HG03575 (cell line): ENCODE measurements around the gene CEBPE.

Experiments
- ATAC-seq: cut with Tn5 transposase; IDR thresholded peaks from one replicate; pipeline ENCODE4 v1.9.1; 2021; ENCODE audit not compliant: unreplicated experiment, insufficient number of reproducible peaks, low FRiP score; ENCODE audit errors: extremely low read depth

Gene CEBPE

DNA sequence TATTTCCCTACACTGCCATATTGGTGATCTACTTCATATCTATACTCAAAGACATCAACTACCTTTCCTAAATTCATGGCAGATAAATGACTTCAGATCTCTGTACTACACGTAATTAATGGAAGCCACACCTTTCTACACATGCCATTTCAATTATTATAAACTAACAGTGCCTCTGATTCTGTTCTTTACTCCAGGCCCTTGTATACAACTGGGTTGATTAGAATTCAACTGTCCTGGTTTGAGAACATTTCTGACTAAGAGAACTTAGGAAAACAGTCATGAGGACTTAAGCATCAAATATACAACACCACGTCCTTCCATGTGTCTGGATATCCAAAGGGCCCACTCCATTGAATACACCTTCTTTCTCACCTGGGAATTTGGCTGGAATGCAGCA lies 26.0 kb downstream of the CEBPE start:
- no peak for ATAC-seq

DNA sequence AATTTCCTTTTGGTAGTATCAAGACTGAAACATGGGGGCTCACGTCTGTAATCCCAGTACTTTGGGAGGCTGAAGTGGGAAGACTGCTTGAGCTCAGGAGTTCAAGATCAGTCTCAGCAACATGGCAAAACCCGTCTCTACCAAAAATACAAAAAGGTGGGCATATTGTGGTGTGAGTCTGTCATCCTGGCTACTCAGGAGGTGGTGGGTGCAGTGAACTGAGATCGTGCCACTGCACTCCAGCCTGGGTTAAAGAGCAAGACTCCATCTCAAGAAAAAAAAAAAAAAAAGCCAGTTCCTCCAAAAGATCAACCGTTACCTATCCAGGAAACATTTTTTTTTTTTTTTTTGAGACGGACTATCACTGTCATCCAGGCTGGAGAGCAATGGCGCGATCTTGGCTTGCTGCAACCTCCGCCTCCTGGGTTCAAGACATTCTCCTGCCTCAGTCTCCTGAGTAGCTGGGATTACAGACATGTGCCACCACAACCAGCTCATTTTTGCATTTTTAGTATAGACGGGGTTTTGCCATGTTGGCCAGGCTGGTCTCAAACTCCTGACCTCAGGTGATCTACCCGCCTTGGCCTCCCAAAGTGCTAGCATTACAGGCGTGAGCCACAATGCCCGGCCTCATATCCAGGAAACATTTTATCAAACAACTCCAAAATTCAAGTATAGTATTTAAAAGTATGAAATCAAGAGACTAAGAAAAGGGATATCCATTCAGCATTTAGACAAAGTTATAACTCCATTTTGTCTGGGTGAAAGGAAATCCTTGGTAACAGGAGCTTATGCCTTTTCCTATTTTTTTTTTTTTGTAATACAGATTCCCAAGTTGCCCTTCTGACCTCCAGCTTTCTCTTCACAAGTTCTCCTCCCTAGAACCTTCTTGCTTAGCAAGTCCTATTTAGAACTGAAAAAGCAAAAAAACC lies 27.5 kb downstream of the CEBPE start:
- no peak for ATAC-seq

DNA sequence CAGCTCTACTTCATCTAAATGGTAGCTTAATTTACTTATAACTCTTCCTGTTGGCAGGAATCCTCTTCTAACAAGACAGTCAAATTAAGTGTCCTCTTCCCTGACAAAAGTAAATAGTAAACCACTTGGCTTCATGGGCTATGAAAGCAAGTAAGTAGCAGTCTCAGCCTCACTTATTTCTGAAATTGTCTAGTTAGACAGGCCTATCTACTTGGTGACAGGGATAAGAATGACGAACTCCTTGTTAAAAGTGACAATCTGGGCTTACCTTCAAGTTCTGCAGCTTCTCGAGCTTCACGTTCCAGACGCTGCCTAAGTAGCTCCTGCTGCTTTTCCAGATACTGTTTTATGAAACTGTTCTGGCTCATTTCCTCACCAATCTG lies 28.8 kb downstream of the CEBPE start:
- ATAC-seq = no peak

DNA sequence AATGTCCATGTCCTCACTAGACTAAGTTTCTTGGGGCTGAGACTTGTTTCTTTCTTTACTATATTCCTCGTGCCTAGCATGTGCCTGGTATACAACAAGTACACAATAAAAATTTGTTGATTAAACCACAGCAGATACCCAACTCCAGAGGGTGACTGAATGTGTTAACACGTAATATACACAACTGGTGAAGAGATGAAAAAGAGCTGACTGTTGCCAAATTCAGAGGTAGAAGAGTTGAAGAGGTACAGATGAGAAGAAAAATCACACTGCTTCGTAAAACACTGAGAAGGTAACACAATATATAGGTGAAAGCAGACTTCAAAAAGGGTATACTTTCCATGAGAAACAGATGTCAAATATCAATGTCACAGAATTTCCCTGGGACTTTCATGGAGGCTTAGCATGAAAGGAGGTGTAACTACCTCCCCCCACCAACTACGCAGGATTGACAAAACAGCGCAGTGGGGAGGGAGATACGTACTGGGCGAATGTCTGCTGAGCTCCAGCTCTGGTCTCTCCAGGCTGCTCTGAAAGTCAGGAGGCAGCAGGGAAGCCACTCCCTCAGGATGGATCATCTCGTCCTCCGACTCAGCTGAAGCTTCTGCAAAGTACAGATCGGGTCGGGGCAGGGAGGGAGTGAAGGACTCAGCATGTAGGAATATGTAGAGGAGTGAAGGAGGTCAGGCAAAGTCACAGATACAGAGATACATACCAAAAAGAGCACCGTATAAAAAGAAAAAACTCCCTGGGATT lies 29.4 kb downstream of the CEBPE start:
- no peak for ATAC-seq

GRCh38 chr14:23086565-23086964 lies 32.5 kb downstream of the CEBPE start:
- ATAC-seq = no peak

DNA sequence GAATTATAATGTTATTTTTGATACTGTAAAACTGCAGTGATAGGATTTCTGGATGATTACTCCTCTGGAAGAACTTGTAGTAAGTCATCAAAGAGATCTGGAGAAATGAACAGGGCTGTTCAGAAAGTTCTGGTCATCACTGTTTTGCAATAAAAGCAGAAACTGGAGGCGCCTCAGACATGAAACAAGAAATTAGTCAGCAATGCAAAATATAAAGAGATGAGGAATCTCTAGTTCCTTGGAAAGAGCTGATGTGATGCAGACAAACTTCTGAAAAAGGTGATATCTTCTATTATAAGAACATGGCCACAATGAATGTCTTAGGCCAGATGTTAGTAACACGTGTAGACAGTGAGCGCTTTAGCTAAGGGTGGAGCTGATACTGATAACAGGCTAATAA lies 33.6 kb downstream of the CEBPE start:
- no peak for ATAC-seq

DNA sequence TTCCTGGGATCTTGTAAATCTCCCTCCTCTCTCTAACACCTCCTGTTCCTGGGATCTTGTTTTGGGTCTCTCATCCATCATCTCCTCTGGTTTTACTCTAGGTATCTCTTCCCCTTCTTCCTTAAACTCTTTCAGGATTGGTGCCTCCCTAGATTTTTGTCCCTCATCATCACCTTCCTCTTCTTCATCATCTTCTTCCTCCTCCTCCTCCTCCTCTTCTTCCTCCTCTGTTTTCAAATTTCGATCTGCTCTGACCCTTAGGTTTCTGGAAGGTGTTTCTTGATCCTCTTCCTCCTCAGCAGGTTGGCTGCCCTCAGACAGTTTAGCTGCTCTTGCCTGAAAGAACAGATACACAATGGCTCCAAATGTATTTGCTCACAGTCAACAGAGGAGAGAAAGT lies 38.6 kb downstream of the CEBPE start:
- ATAC-seq = no peak

DNA sequence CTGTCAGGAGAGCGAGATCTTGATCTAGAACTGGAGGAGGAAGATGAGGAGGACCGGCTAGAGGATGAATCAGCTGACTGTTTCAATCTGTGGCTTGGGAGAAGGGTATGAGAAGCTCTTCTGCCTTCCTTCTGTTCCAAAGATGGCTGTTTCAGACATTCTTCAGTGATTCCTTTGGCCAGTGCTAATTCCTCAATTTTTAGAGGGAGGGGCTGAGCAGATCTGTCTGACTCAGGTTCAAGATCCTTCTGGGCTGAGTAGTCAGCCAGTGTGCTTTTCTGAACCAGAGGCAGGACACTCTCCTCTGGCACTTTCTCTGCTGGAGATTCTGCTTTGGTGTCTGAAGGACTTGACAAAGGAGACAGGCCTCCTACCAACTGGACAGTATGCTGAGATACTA lies 39.3 kb downstream of the CEBPE start:
- no peak for ATAC-seq

DNA sequence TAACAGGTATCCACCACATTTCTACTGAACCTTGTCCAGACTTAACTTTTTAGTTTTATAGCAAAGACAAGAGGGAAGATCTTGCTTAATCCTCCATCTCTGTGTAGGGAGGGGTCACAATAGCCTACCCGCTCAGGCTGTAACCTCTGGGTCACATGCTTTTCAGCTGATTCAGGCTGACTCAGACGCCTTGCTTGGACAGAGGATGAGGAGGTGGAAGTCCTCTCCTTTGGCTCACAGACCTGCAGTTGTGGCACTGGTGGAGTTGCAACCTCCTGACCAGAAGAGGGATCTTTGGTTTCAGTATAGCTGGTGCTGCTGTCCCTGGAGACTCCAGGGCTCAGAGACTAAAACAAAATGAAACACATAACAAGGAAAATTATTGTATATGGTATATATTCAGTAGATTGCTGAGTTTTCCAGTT lies 40.4 kb downstream of the CEBPE start:
- ATAC-seq = no peak

DNA sequence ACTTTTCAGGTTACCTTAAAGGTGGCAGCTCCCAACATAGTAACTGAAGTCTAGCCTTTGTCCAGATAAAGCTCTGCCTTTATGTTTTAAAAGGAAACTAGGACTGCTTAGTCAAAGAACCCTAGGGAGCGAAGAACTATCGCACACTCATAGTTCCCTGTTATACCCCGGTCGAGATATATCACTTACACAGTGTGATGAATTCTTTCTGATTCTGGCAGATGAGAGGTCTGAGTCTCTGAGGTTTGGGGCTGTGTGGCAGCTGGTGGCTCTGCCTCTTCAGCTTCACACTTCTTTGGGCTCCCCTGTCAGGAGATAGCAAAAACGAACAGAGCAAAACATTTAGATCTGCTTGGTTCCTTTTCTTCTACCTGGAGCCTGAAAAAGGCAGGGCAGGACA lies 41.1 kb downstream of the CEBPE start:
- ATAC-seq = no peak

- ATAC-seq = no peak
These were observed 42.2 kb downstream of the CEBPE start for GRCh38 chr14:23076785-23077408.

DNA sequence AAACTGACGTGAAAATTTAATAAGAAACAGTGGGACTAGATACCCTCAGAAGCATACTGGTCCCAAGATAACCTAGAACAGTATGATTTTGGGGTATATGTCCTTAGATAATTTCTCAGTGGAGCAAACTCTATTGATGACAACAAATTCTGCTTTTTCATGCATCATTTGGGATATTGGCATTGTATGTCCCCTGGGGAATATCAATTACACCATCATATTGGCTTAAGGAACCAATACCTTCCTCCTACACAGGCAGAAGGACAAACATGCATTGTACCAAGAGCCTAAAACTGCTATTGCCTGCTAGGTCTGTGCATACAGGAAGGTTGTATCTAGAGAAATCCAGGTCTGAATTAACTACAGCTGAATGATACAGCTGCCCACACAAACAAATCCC lies 44.1 kb downstream of the CEBPE start:
- ATAC-seq = no peak

DNA sequence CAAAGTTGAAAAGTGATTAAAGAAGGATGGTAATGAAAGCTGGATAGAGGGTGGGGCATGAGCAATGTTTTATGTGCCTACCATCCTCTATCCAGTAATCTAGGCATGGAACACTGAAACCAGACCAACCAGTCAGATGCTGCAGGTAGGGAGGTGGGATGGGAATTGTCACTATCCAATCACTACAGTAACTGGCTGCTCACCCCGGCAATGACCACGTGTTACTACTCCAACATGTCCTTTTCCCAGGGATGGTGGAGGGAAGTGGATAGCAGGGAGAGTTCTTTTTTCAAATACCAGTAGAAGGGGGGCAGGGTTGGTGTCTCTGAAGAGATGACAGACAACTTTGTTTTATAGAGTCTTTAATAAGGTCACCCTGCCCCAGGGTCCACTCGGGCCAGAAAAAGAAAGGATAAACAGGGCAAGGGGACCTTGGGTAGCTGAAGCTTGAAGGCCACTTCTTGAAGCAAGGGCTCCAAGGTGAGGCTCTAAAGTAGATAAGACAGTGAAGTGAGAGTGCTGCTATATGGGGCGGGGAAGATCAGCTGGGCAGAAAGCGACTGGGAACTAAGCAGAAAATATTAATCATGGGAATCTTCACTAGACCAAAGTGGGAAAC lies 47.0 kb downstream of the CEBPE start:
- ATAC-seq = no peak

- no peak for ATAC-seq
These were observed 47.7 kb downstream of the CEBPE start for GRCh38 chr14:23071244-23071920.

DNA sequence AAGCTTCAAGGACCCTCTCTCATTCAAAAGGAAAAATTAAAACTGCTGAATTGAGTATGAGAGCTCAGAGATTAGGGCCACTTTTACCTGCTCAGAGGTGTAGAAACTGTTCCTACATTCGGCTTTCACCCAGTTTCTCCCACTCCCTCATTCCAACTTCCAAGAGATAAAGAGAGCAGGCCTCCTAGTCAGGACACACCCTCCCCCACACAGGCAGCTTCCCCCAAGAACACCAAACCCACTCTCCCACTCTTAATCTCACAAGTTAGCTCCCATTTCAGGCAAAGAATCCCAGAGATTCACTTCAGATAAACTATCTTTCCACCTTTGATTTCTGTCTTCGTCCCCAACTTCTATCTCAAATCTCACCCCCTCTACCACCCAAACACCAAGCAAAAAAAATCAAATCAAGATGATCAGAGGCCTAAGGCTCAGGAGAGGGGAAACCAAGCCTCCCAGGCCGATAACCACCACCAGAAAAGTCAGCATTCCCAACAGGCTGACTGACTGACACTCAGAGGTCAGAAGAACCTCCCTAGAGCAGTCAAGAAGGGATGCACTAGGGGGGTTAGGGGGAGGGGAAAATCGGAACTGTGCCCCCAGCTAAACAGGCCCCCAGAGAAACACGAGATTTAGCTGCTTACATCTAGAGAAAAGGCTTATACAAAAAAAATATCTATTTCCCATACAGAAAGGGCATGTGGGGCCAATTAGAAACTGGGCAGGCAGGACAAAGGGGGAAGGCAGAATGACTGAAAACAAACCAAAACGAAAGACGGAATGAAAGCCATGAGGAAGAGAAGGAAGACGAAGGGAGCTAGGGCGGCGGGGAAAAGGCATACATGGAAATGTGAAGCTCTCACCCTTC lies 48.6 kb downstream of the CEBPE start:
- ATAC-seq = no peak

DNA sequence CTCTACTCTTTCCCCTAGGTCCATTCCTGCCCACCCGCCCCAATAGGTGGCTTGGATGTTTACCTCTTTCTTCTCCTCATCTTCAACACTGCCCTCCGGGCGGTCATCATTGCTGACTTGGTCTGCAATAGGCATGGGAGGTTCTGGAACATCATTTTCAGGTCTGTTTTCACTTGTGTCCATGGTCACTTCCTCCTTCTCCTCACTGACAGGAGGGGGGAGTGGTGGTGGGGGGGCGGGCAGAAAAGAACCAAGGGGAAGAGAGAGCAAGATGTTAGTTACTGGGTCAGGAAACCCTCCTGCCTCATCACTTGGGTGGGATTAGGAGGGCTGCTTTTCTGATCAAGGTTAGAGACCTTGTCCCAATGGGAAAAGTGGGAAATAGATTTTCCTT lies 49.6 kb downstream of the CEBPE start:
- ATAC-seq = no peak

- ATAC-seq = no peak
These were observed 50.2 kb downstream of the CEBPE start for GRCh38 chr14:23068789-23069412.
